Neural cell (in vitro differentiated cells): Measurements from ENCODE around the gene PFKFB3.

Source experiments
- CTCF ChIP-seq: fragments of 450-650 bp; IDR thresholded peaks from 2 replicates; pipeline ENCODE4 v1.5.1; 2014; ENCODE audit warnings: antibody characterized with exemption, mild to moderate bottlenecking, moderate library complexity; ENCODE audit not compliant: poor library complexity, severe bottlenecking
- MXI1 ChIP-seq: fragments of 450-650 bp; conservative IDR thresholded peaks from 2 replicates; pipeline ENCODE4 v1.6.1; 2014; ENCODE audit warnings: antibody characterized with exemption, mild to moderate bottlenecking; ENCODE audit not compliant: poor library complexity, severe bottlenecking
- TAF1 ChIP-seq: IDR thresholded peaks from 2 replicates; pipeline ENCODE4 v1.6.1; 2012; ENCODE audit warnings: low read depth
- TF ChIP-seq, protein P1 (sequence below): IDR thresholded peaks from 2 replicates; pipeline ENCODE4 v1.6.1; 2012; ENCODE audit warnings: borderline replicate concordance

DNA sequence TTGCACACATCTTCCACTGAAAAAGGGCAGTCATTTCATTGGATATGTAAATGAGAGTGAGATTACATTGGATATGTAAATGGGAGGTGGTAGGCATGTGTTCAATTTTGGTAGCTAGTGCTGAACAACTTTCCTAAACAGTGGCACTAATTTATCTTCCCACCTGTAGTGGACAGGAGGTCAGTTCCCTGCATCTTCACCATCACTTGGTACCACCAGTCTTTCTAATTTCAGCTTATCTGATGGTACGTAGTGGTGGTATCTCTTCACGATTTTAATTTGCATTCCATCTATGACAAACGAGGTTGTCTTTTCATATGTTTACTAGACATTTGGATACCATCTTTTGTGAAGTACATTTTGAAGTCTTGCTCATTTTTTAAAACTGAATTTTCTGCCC is 58.1 kb downstream of the PFKFB3 start:
- TF ChIP-seq CTCF (no peak), TAF1 (no peak), MXI1 (no peak)
- TF ChIP-seq, protein P1, sequence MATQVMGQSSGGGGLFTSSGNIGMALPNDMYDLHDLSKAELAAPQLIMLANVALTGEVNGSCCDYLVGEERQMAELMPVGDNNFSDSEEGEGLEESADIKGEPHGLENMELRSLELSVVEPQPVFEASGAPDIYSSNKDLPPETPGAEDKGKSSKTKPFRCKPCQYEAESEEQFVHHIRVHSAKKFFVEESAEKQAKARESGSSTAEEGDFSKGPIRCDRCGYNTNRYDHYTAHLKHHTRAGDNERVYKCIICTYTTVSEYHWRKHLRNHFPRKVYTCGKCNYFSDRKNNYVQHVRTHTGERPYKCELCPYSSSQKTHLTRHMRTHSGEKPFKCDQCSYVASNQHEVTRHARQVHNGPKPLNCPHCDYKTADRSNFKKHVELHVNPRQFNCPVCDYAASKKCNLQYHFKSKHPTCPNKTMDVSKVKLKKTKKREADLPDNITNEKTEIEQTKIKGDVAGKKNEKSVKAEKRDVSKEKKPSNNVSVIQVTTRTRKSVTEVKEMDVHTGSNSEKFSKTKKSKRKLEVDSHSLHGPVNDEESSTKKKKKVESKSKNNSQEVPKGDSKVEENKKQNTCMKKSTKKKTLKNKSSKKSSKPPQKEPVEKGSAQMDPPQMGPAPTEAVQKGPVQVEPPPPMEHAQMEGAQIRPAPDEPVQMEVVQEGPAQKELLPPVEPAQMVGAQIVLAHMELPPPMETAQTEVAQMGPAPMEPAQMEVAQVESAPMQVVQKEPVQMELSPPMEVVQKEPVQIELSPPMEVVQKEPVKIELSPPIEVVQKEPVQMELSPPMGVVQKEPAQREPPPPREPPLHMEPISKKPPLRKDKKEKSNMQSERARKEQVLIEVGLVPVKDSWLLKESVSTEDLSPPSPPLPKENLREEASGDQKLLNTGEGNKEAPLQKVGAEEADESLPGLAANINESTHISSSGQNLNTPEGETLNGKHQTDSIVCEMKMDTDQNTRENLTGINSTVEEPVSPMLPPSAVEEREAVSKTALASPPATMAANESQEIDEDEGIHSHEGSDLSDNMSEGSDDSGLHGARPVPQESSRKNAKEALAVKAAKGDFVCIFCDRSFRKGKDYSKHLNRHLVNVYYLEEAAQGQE, result no peak
